A549 (cell line): Measurements from ENCODE around the gene GTPBP10. TPM values are rescaled to one million over a fixed set of nuclear protein-coding genes. Genes with fewer than 3 reads are reported as not detected.
A peak's percentile ranks its signal among the peaks of the same experiment; 100 is the strongest.

ENCODE experiments used
- ATAC-seq, 2 experiments: fragments of 200-7000 bp in 1 of 2; fragments of >200 bp in 1 of 2; cut with Nextera tagmentation in 1 of 2; cut with Tn5 transposase in 1 of 2; 3 replicates each; pipeline versions ENCODE4 v1.8.0 to v1.9.1; 2018 to 2020; ENCODE audit warnings: mild to moderate bottlenecking in 1 of 2, moderate library complexity in 1 of 2
- CTCF ChIA-PET: fragments of 300-600 bp; sonication (Branson Sonifier 250); formaldehyde crosslinking; extraction: SDS; loops from one replicate; lab custom pipeline; 2021; ENCODE audit warnings: antibody characterized with exemption, inconsistent platforms; lab: Yijun Ruan, JAX
- POLR2A ChIA-PET: fragments of 350-600 bp; formaldehyde crosslinking; extraction: SDS; loops from one replicate; lab custom pipeline; 2021; ENCODE audit warnings: antibody characterized with exemption, inconsistent platforms; lab: Yijun Ruan, JAX
- DNase-seq, 2 experiments: peaks; one replicate each; pipeline versions ENCODE4 v3.0.0 to v3.0.0-alpha.2; 2011 to 2016; ENCODE audit warnings: low read depth in 1 of 2, low spot score in 1 of 2
- FAIRE-seq: peaks from 2 replicates; lab custom pipeline; 2011; peaks lifted over from hg19 to GRCh38; lab: Jason Lieb, UNC
- H3K27ac ChIP-seq, 2 experiments: fragments of >200 bp; sonication (Bioruptor Twin); formaldehyde crosslinking; 3 replicates each; pipeline ENCODE4 v1.5.1; 2016 to 2017
- H3K4me1 ChIP-seq: fragments of >200 bp; sonication (Bioruptor Twin); formaldehyde crosslinking; 3 replicates; pipeline ENCODE4 v1.6.1; 2016
- H3K4me2 ChIP-seq: fragments of >200 bp; sonication (Bioruptor Twin); formaldehyde crosslinking; 3 replicates; pipeline ENCODE4 v1.6.1; 2016
- H3K4me3 ChIP-seq: fragments of >200 bp; sonication (Bioruptor Twin); formaldehyde crosslinking; 3 replicates; pipeline ENCODE4 v1.5.1; 2016
- H3K9me3 ChIP-seq: fragments of >200 bp; sonication (Bioruptor Twin); formaldehyde crosslinking; 3 replicates; pipeline ENCODE4 v1.6.1; 2016
- CBX2 ChIP-seq: fragments of 200-600 bp; sonication (generic); IDR thresholded peaks from 2 replicates; pipeline ENCODE4 v1.6.1; 2016; ENCODE audit warnings: low read depth, mild to moderate bottlenecking, borderline replicate concordance
- CHD4 ChIP-seq: fragments of 200-600 bp; sonication (generic); IDR thresholded peaks from 2 replicates; pipeline ENCODE4 v1.6.1; 2016; ENCODE audit warnings: antibody characterized with exemption, mild to moderate bottlenecking, borderline replicate concordance
- EP300 ChIP-seq, 2 experiments: fragments of >200 bp; sonication (Bioruptor Twin); formaldehyde crosslinking; IDR thresholded peaks; 2 replicates in 1 of 2; 3 replicates in 1 of 2; pipeline ENCODE4 v1.6.1; 2016 to 2017
- ESRRA ChIP-seq: fragments of 150-350 bp; IDR thresholded peaks from 2 replicates; pipeline ENCODE4 v1.6.1; 2014; ENCODE audit warnings: mild to moderate bottlenecking, low read length, borderline replicate concordance
- FOSL2 ChIP-seq, 2 experiments: fragments of 450-650 bp in 1 of 2; fragments of >200 bp in 1 of 2; sonication (Bioruptor Twin) in 1 of 2; formaldehyde crosslinking; IDR thresholded peaks; 2 replicates each; pipeline versions ENCODE4 v1.5.0 to v1.6.1; 2016 to 2020; ENCODE audit warnings: mild to moderate bottlenecking in 1 of 2, moderate library complexity in 1 of 2
- HOXA7 ChIP-seq: fragments of 250-450 bp; sonication (Bioruptor Pico); IDR thresholded peaks from 2 replicates; pipeline ENCODE4 v1.5.0; 2020; ENCODE audit warnings: mild to moderate bottlenecking, moderate library complexity
- HOXB13 ChIP-seq: fragments of 250-450 bp; sonication (Bioruptor Pico); IDR thresholded peaks from 2 replicates; pipeline ENCODE4 v1.5.0; 2020; ENCODE audit warnings: low read depth, mild to moderate bottlenecking, moderate library complexity
- KDM5A ChIP-seq: fragments of 200-600 bp; sonication (generic); IDR thresholded peaks from 2 replicates; pipeline ENCODE4 v1.6.1; 2016; ENCODE audit warnings: antibody characterized with exemption, mild to moderate bottlenecking
- NFE2L2 ChIP-seq: fragments of 150-350 bp; conservative IDR thresholded peaks from 2 replicates; pipeline ENCODE4 v1.6.1; 2014; ENCODE audit warnings: low read length
- POLR2A ChIP-seq: IDR thresholded peaks from 2 replicates; pipeline ENCODE4 v1.6.1; 2012; ENCODE audit warnings: mild to moderate bottlenecking, low read length
- RARB ChIP-seq: fragments of 250-450 bp; sonication (Bioruptor Pico); IDR thresholded peaks from 2 replicates; pipeline ENCODE4 v1.8.0; 2021; ENCODE audit warnings: mild to moderate bottlenecking, moderate library complexity
- RCOR1 ChIP-seq: fragments of 150-350 bp; IDR thresholded peaks from 2 replicates; pipeline ENCODE4 v1.6.1; 2014; ENCODE audit warnings: antibody characterized with exemption, low read length, low read depth
- REST ChIP-seq: fragments of 200-600 bp; sonication (generic); IDR thresholded peaks from 2 replicates; pipeline ENCODE4 v1.6.1; 2016; ENCODE audit warnings: antibody characterized with exemption, mild to moderate bottlenecking, moderate library complexity
- RFX5 ChIP-seq: fragments of 450-650 bp; IDR thresholded peaks from 2 replicates; pipeline ENCODE4 v1.7.1; 2014; ENCODE audit warnings: antibody characterized with exemption, mild to moderate bottlenecking, moderate library complexity
- SMC3 ChIP-seq: fragments of >200 bp; sonication (Bioruptor Twin); formaldehyde crosslinking; IDR thresholded peaks from 3 replicates; pipeline ENCODE4 v1.6.1; 2018; ENCODE audit warnings: inconsistent platforms
- ZC3H11A ChIP-seq: fragments of 450-650 bp; IDR thresholded peaks from 2 replicates; pipeline ENCODE4 v1.6.1; 2014; ENCODE audit warnings: antibody characterized with exemption, mild to moderate bottlenecking
- ZSCAN20 ChIP-seq: fragments of 250-450 bp; sonication (Bioruptor Pico); IDR thresholded peaks from 2 replicates; pipeline ENCODE4 v1.8.0; 2022; ENCODE audit warnings: mild to moderate bottlenecking, moderate library complexity
- WGBS: methylation state at CpG from one replicate; pipeline ENCODE4 v1.1.6; 2017; ENCODE audit errors: missing lambda C conversion rate; 5-methylcytosine and 5-hydroxymethylcytosine counted together
- polyA plus RNA-seq, 4 experiments: library from polyadenylated mRNA; depleted of rRNA in 3 of 4; stranded (reverse); fragments of >200 nt; fragmentation: RNase III in 1 of 4; extraction: RNeasy Plus Mini Kit Qiagen cat#74134 plus additional on column Dnase treatment in 1 of 4; gene quantifications; 2 replicates in 3 of 4; 3 replicates in 1 of 4; pipeline ENCODE4 v1.2.3, GENCODE V29; 2011 to 2017
- TF ChIP-seq, protein P1 (sequence below): fragments of >200 bp; sonication (Bioruptor Twin); formaldehyde crosslinking; IDR thresholded peaks from 2 replicates; pipeline ENCODE4 v1.6.1; 2016
- TF ChIP-seq, protein P2 (sequence below): fragments of 250-450 bp; sonication (Bioruptor Pico); IDR thresholded peaks from 2 replicates; pipeline ENCODE4 v1.5.0; 2021; ENCODE audit warnings: mild to moderate bottlenecking, moderate library complexity, borderline replicate concordance
- TF ChIP-seq, protein P3 (sequence below): IDR thresholded peaks from 2 replicates; pipeline ENCODE4 v1.6.1; 2012; ENCODE audit warnings: low read depth, borderline replicate concordance

Gene GTPBP10
- polyA plus RNA-seq, 2 of the 4 experiments (the other 2 are of a cell fraction) = 16.5 to 54.9 TPM

DNA sequence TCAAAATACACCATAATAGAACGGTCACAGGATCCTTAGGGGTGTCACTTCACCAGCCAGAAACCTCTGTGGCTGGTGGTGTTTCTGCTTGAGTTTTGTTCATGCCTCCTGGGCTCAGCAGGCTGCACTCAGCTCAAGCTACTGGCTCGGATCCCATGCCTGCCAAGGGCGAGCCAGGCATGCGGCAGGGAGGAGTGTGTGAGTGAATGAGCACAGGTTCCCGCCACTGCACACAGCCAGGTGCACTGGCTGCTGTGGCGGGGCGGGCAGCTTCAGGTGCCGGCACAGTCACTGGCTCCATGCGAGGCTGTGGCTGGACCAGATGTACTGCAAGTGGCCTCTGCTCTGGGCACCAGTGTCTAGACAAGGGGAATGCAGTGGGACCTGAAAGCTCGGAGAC, 86.2 kb downstream of the GTPBP10 start:
- ATAC-seq = peak in 1 of 2 experiments; percentile 19; a peak in 1 of 6 replicates
- CTCF ChIA-PET = interaction anchor here (0.9 to 2.7 kb wide), 3 partner anchors 12 to 279 kb away, joined by 3 to 9 read pairs (median 3); partner anchors contain the start of genes PTTG1IP2 and STEAP1
- TF ChIP-seq, protein P1, sequence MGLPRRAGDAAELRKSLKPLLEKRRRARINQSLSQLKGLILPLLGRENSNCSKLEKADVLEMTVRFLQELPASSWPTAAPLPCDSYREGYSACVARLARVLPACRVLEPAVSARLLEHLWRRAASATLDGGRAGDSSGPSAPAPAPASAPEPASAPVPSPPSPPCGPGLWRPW = no peak
- TF ChIP-seq, all 56 proteins: peak for 0
- FAIRE-seq (no peak), DNase-seq (no peak)
- Histone ChIP-seq H3K9me3 (peaks cover 6% of the 10 kb centered on the region), H3K4me2 (no peak overlapping the region), H3K27ac (no peak overlapping the region), H3K4me3 (no peak overlapping the region), H3K4me1 (no peaks in the 10 kb centered on the region)
- POLR2A ChIA-PET = no interaction called here
- WGBS = 29% methylated on average over 10 of the region's 10 CpGs

GRCh38 chr7:90433221-90433620, 86.7 kb downstream of the GTPBP10 start:
- peak in 1 of 2 experiments; percentile 34; a peak in 1 of 6 replicates for ATAC-seq
- TF ChIP-seq RFX5 (no peak), HOXA7 (CRISPR knock-in tag) (no peak), RARB (CRISPR knock-in tag) (no peak), FOSL2 (IDR thresholded peaks at IDR 0.05) (no peak), FOSL2 (CRISPR knock-in tag; IDR thresholded peaks at IDR 0.05) (no peak), ZSCAN20 (CRISPR knock-in tag) (no peak), REST (no peak), EP300 (IDR thresholded peaks at IDR 0.05) (no peak), POLR2A (no peak), NFE2L2 (no peak), ZC3H11A (no peak), RCOR1 (no peak), HOXB13 (CRISPR knock-in tag) (no peak), ESRRA (no peak), CHD4 (no peak), KDM5A (no peak), SMC3 (no peak), CBX2 (no peak)
- TF ChIP-seq, protein P2, sequence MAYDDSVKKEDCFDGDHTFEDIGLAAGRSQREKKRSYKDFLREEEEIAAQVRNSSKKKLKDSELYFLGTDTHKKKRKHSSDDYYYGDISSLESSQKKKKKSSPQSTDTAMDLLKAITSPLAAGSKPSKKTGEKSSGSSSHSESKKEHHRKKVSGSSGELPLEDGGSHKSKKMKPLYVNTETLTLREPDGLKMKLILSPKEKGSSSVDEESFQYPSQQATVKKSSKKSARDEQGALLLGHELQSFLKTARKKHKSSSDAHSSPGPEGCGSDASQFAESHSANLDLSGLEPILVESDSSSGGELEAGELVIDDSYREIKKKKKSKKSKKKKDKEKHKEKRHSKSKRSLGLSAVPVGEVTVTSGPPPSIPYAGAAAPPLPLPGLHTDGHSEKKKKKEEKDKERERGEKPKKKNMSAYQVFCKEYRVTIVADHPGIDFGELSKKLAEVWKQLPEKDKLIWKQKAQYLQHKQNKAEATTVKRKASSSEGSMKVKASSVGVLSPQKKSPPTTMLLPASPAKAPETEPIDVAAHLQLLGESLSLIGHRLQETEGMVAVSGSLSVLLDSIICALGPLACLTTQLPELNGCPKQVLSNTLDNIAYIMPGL (CRISPR knock-in tag) = no peak
- TF ChIP-seq, protein P3, sequence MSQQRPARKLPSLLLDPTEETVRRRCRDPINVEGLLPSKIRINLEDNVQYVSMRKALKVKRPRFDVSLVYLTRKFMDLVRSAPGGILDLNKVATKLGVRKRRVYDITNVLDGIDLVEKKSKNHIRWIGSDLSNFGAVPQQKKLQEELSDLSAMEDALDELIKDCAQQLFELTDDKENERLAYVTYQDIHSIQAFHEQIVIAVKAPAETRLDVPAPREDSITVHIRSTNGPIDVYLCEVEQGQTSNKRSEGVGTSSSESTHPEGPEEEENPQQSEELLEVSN = no peak
- H3K4me3 ChIP-seq = no peak overlapping the region
- CTCF ChIA-PET = interaction anchor here (1.5 to 2.2 kb wide), 3 partner anchors 12 to 279 kb away, joined by 3 to 7 read pairs (median 4); partner anchors contain the start of gene STEAP1
- no peaks in the 10 kb centered on the region for H3K4me1 ChIP-seq
- H3K27ac ChIP-seq = no peak overlapping the region
- DNase-seq = no peak
- POLR2A ChIA-PET = no interaction called here
- H3K9me3 ChIP-seq = peaks cover 7% of the 10 kb centered on the region
- no peak overlapping the region for H3K4me2 ChIP-seq
- 22% methylated on average over 3 of the region's 3 CpGs for WGBS
- no peak for FAIRE-seq

Other genes with a start within 250 kb of the GTPBP10 start
- 76.2 and 81.3 TPM in 2 replicates for gene STEAP1, start 192.2 kb upstream of the GTPBP10 start, polyA plus RNA-seq (2011; rRNA removed)
- 15.7 to 21.0 TPM (median 20.3 TPM) in 3 replicates for gene STEAP1, start 192.2 kb upstream of the GTPBP10 start, polyA plus RNA-seq (2017; fragmentation: RNase III; extraction: RNeasy Plus Mini Kit Qiagen cat#74134 plus additional on column Dnase treatment)
- 49.2 and 51.9 TPM in 2 replicates for gene STEAP2, start 135.0 kb upstream of the GTPBP10 start, polyA plus RNA-seq (2011; rRNA removed)
- gene STEAP2, start 135.0 kb upstream of the GTPBP10 start, polyA plus RNA-seq (2017; fragmentation: RNase III; extraction: RNeasy Plus Mini Kit Qiagen cat#74134 plus additional on column Dnase treatment) = 5.1 to 6.4 TPM (median 6.0 TPM) in 3 replicates
- 5.2 and 6.1 TPM in 2 replicates for gene CFAP69, start 101.5 kb upstream of the GTPBP10 start, polyA plus RNA-seq (2011; rRNA removed)
- gene CFAP69, start 101.5 kb upstream of the GTPBP10 start, polyA plus RNA-seq (2017; fragmentation: RNase III; extraction: RNeasy Plus Mini Kit Qiagen cat#74134 plus additional on column Dnase treatment) = 1.6 to 1.9 TPM (median 1.6 TPM) in 3 replicates
- not detected in 2 replicates for gene FAM237B, start 25.4 kb upstream of the GTPBP10 start, polyA plus RNA-seq (2011; rRNA removed)
- gene FAM237B, start 25.4 kb upstream of the GTPBP10 start, polyA plus RNA-seq (2017; fragmentation: RNase III; extraction: RNeasy Plus Mini Kit Qiagen cat#74134 plus additional on column Dnase treatment) = not detected in 3 replicates
- gene CLDN12, start 56.7 kb downstream of the GTPBP10 start, polyA plus RNA-seq (2011; rRNA removed) = 51.3 and 71.7 TPM in 2 replicates
- 16.6 to 19.9 TPM (median 17.8 TPM) in 3 replicates for gene CLDN12, start 56.7 kb downstream of the GTPBP10 start, polyA plus RNA-seq (2017; fragmentation: RNase III; extraction: RNeasy Plus Mini Kit Qiagen cat#74134 plus additional on column Dnase treatment)
- gene PTTG1IP2, start 122.9 kb downstream of the GTPBP10 start, polyA plus RNA-seq (2011; rRNA removed) = not detected in 2 replicates
- not detected in 3 replicates for gene PTTG1IP2, start 122.9 kb downstream of the GTPBP10 start, polyA plus RNA-seq (2017; fragmentation: RNase III; extraction: RNeasy Plus Mini Kit Qiagen cat#74134 plus additional on column Dnase treatment)
- 0.16 and 0.21 TPM in 2 replicates for gene CDK14, start 249.6 kb downstream of the GTPBP10 start, polyA plus RNA-seq (2011; rRNA removed)
- gene CDK14, start 249.6 kb downstream of the GTPBP10 start, polyA plus RNA-seq (2017; fragmentation: RNase III; extraction: RNeasy Plus Mini Kit Qiagen cat#74134 plus additional on column Dnase treatment) = 0.07 to 0.23 TPM (median 0.08 TPM) in 3 replicates